ENCODE measurements around the gene MNX1. TPM values are rescaled to one million over a fixed set of nuclear protein-coding genes. Genes with fewer than 3 reads are reported as not detected.
A peak's percentile ranks its signal among the peaks of the same experiment; 100 is the strongest.

MNX1 gene
- total RNA-seq, 1 experiment from 2014 or later, result 1.2 TPM

GRCh38 chr7:157021871-157022680, 11.6 kb upstream of the MNX1 start:
- Histone ChIP-seq H3K27me3 (ENCODE audit: control insufficient read depth, insufficient read depth, low read length) (peaks cover 90% of the 10 kb centered on the region), H3K4me3 (ENCODE audit: insufficient read depth, low read depth, low read length) (no peak overlapping the region), H3K36me3 (replicated peaks; ENCODE audit: control insufficient read depth, insufficient read depth, low read length) (no peaks in the 10 kb centered on the region)
- peak; percentile 74 for DNase-seq

- peaks cover 98% of the 10 kb centered on the region for H3K27me3 ChIP-seq (ENCODE audit: control insufficient read depth, insufficient read depth, low read length)
- H3K4me3 ChIP-seq (ENCODE audit: insufficient read depth, low read depth, low read length), result no peak overlapping the region; the same call in 1 of the 2 replicates
- no peaks in the 10 kb centered on the region for H3K36me3 ChIP-seq (replicated peaks; ENCODE audit: control insufficient read depth, insufficient read depth, low read length)
- DNase-seq, result peak; percentile 87
These were observed 10.8 kb upstream of the MNX1 start for GRCh38 chr7:157021071-157021870.

GRCh38 chr7:157020514-157021070, 10.1 kb upstream of the MNX1 start:
- peak; percentile 82 for DNase-seq
- Histone ChIP-seq H3K36me3 (replicated peaks; ENCODE audit: control insufficient read depth, insufficient read depth, low read length) (no peaks in the 10 kb centered on the region), H3K4me3 (ENCODE audit: insufficient read depth, low read depth, low read length) (no peak overlapping the region), H3K27me3 (ENCODE audit: control insufficient read depth, insufficient read depth, low read length) (peaks cover 99% of the 10 kb centered on the region)

GRCh38 chr7:157019718-157020451, 9.4 kb upstream of the MNX1 start:
- H3K4me3 ChIP-seq (ENCODE audit: insufficient read depth, low read depth, low read length), result no peak overlapping the region
- H3K36me3 ChIP-seq (replicated peaks; ENCODE audit: control insufficient read depth, insufficient read depth, low read length), result no peaks in the 10 kb centered on the region
- peaks cover 99% of the 10 kb centered on the region for H3K27me3 ChIP-seq (ENCODE audit: control insufficient read depth, insufficient read depth, low read length)
- peak; percentile 67 for DNase-seq

GRCh38 chr7:157018997-157019608, 8.6 kb upstream of the MNX1 start:
- Histone ChIP-seq H3K36me3 (replicated peaks; ENCODE audit: control insufficient read depth, insufficient read depth, low read length) (no peaks in the 10 kb centered on the region), H3K4me3 (ENCODE audit: insufficient read depth, low read depth, low read length) (peak overlapping the region; percentile 22), H3K27me3 (ENCODE audit: control insufficient read depth, insufficient read depth, low read length) (peaks cover 100% of the 10 kb centered on the region)
- peak; percentile 87 for DNase-seq

- Histone ChIP-seq H3K4me3 (ENCODE audit: insufficient read depth, low read depth, low read length) (no peak overlapping the region; the same call in 1 of the 2 replicates), H3K27me3 (ENCODE audit: control insufficient read depth, insufficient read depth, low read length) (peaks cover 100% of the 10 kb centered on the region)
- peak; percentile 58 for DNase-seq
These were observed 8.0 kb upstream of the MNX1 start for GRCh38 chr7:157018328-157018996.

GRCh38 chr7:157017603-157018327, 7.3 kb upstream of the MNX1 start:
- no peak overlapping the region for H3K4me3 ChIP-seq (ENCODE audit: insufficient read depth, low read depth, low read length)
- no peaks in the 10 kb centered on the region for H3K36me3 ChIP-seq (replicated peaks; ENCODE audit: control insufficient read depth, insufficient read depth, low read length)
- H3K27me3 ChIP-seq (ENCODE audit: control insufficient read depth, insufficient read depth, low read length), result peaks cover 100% of the 10 kb centered on the region
- peak; percentile 73 for DNase-seq

More at GRCh38 chr7:157018328-157018996, 8.0 kb upstream of the MNX1 start:
- no peaks in the 10 kb centered on the region for H3K36me3 ChIP-seq (replicated peaks; ENCODE audit: control insufficient read depth, insufficient read depth, low read length)

- Histone ChIP-seq H3K36me3 (replicated peaks; ENCODE audit: control insufficient read depth, insufficient read depth, low read length) (no peaks in the 10 kb centered on the region), H3K27me3 (ENCODE audit: control insufficient read depth, insufficient read depth, low read length) (peaks cover 100% of the 10 kb centered on the region), H3K4me3 (ENCODE audit: insufficient read depth, low read depth, low read length) (no peak overlapping the region)
- peak; percentile 67 for DNase-seq
These were observed 6.7 kb upstream of the MNX1 start for GRCh38 chr7:157017149-157017548.

- Histone ChIP-seq H3K36me3 (replicated peaks; ENCODE audit: control insufficient read depth, insufficient read depth, low read length) (no peaks in the 10 kb centered on the region), H3K4me3 (ENCODE audit: insufficient read depth, low read depth, low read length) (no peak overlapping the region)
- peak; percentile 74 for DNase-seq
These were observed 6.0 kb upstream of the MNX1 start for GRCh38 chr7:157016352-157017041.

GRCh38 chr7:157016024-157016351, 5.5 kb upstream of the MNX1 start:
- Histone ChIP-seq H3K27me3 (ENCODE audit: control insufficient read depth, insufficient read depth, low read length) (peaks cover 100% of the 10 kb centered on the region), H3K36me3 (replicated peaks; ENCODE audit: control insufficient read depth, insufficient read depth, low read length) (no peaks in the 10 kb centered on the region), H3K4me3 (ENCODE audit: insufficient read depth, low read depth, low read length) (no peak overlapping the region)
- DNase-seq, result peak; percentile 47

More at GRCh38 chr7:157016352-157017041, 6.0 kb upstream of the MNX1 start:
- H3K27me3 ChIP-seq (ENCODE audit: control insufficient read depth, insufficient read depth, low read length), result peaks cover 100% of the 10 kb centered on the region

- DNase-seq, result peak; percentile 60
- H3K27me3 ChIP-seq (ENCODE audit: control insufficient read depth, insufficient read depth, low read length), result peaks cover 98% of the 10 kb centered on the region
- H3K36me3 ChIP-seq (replicated peaks; ENCODE audit: control insufficient read depth, insufficient read depth, low read length), result no peaks in the 10 kb centered on the region
- no peak overlapping the region for H3K4me3 ChIP-seq (ENCODE audit: insufficient read depth, low read depth, low read length)
These were observed 4.4 kb upstream of the MNX1 start for GRCh38 chr7:157014635-157015555.

All from H7 (cell line).